Measurements from ENCODE around the gene VWA3B.
"Not testable (repeated sequence)": the region's sequence is repeated elsewhere in the genome, so short reads cannot be mapped to it uniquely, and the experiment has no call there.

Gene VWA3B

DNA sequence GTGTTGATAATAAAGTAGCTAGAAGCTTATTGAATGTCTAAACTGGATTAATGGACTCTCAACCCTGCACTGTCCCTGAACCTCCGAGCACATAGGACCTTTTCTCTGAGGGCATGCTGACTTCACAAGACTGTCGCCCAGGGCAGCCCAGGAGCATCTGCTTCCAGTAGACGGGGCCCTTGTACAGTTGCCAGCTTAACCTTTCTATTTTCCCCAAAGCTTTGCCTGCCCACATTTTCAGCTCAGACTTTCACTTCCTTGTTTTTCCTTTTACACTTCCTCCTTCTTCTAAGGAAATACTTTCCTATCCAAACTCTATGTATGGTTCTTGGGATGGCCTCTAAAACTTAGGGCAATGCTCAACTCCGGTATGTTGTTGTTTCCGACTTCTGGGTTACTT lies 1.3 kb downstream of the VWA3B start:
- no peak for DNase-seq (ENCODE audit: low read depth, low spot score)

GRCh38 chr2:98089941-98090340 lies 3.0 kb downstream of the VWA3B start:
- no peak for DNase-seq (ENCODE audit: low read depth, low spot score)

- DNase-seq (ENCODE audit: low read depth, low spot score): no peak
These were observed 4.0 kb downstream of the VWA3B start for GRCh38 chr2:98090951-98091350.

GRCh38 chr2:98091738-98092137 lies 4.8 kb downstream of the VWA3B start:
- DNase-seq (ENCODE audit: low read depth, low spot score): no peak

DNA sequence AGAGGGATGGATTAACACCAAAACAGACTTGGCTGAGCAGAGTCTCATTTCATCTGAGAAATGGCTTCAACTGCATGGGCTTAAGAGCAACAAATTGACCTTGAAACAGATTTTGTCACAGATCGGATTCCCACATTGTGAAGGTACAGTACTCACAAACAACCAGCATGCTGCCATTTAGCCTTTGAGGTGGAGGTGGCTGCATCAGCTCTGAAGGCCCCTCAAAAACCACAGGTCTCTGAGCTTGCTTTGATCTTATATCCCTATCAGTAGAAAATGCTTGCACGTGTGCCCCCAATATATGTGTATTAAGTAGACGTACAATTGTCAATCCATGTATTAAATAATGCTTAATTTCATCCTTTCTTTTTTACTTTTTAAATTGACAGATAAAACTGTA lies 6.2 kb downstream of the VWA3B start:
- no peak for DNase-seq (ENCODE audit: low read depth, low spot score)

DNA sequence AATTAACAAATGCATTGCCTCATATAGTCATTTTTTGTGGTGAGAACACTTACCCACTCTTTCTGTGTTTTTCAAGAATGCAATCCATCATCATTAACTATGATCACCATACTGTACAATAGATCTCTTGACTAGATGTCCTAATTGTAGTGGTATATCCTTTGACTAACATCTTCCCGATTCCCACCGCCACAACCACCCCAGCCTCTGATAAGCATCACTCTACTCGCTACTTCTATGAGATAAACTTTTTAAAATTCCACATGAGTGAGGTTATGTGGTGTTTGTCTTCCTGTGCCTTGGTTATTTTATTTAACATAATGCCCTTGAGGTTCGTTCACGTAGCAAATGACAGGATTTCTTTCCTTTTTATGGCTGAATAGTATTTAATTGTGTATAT lies 6.6 kb downstream of the VWA3B start:
- no peak for DNase-seq (ENCODE audit: low read depth, low spot score)

- DNase-seq (ENCODE audit: low read depth, low spot score): no peak
These were observed 13.2 kb downstream of the VWA3B start for GRCh38 chr2:98099939-98100743.

GRCh38 chr2:98102315-98102714 lies 15.3 kb downstream of the VWA3B start:
- not testable (repeated sequence) for DNase-seq (ENCODE audit: low read depth, low spot score)

DNA sequence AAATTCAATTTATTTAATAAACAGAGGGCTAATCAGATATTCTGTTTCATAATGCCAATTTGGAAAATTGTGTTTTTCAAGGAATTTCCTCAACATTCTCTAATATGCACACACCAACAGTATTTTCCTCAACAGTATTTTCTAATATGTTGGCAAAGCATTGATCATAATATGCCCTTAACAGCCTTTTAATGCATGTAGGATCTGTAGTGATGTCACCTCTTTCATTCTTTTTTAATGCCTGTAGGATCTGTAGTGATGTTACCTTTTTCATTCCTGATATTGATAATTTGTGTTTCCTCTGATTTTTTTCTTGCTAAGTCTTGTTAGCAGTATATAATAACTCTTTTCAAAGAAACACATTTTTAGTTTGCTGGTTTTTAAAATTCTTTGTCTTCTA lies 15.9 kb downstream of the VWA3B start:
- DNase-seq (ENCODE audit: low read depth, low spot score): no peak

GRCh38 chr2:98108110-98108509 lies 21.1 kb downstream of the VWA3B start:
- no peak for DNase-seq (ENCODE audit: low read depth, low spot score)

- DNase-seq (ENCODE audit: low read depth, low spot score): no peak
These were observed 23.8 kb downstream of the VWA3B start for GRCh38 chr2:98110741-98111140.

GRCh38 chr2:98114643-98115330 lies 27.8 kb downstream of the VWA3B start:
- DNase-seq (ENCODE audit: low read depth, low spot score): no peak

DNA sequence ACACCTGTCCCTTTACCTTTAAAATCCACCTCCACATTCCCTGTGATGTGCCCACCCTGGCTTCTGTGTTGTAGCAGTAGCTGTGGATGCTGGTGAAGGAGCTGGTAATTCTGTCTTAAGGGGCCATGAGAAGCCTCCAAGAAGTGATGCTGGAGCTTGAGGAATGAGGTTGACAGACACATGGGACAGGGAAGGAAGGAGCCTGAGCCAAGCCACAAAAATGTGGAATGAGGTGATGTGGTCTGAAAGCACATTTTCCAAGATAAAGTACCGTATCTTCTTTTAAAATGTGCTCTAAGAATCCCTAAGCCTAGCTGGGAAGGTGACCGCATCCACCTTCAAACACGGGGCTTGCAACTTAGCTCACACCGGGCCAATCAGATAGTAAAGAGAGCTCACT lies 31.2 kb downstream of the VWA3B start:
- DNase-seq (ENCODE audit: low read depth, low spot score): peak; percentile 93

DNA sequence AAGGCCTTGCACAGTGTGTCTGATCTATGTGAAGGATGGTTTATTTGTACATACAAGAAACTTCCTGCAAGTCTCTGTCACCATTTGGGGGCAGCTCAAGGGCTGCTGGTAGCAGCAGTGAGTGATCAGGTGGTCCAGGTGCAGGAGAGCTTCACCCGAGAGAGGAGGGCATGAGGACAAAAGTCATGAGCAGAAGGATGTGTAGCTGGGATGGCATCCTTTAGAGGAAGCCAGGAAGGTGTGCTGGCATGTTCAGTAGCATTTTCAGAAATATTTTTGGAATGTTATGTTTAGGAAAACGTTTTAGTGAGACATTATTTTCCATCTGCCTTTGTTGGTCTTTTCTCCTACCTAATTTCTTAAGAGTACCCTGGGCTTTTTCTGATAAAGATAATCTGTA lies 31.9 kb downstream of the VWA3B start:
- no peak for DNase-seq (ENCODE audit: low read depth, low spot score)

- DNase-seq (ENCODE audit: low read depth, low spot score): peak; percentile 41
These were observed 34.2 kb downstream of the VWA3B start for GRCh38 chr2:98121149-98121548.

- DNase-seq (ENCODE audit: low read depth, low spot score): no peak
These were observed 35.6 kb downstream of the VWA3B start for GRCh38 chr2:98122524-98122923.

- DNase-seq (ENCODE audit: low read depth, low spot score): no peak
These were observed 36.3 kb downstream of the VWA3B start for GRCh38 chr2:98123286-98123685.

GRCh38 chr2:98126061-98126460 lies 39.1 kb downstream of the VWA3B start:
- DNase-seq (ENCODE audit: low read depth, low spot score): no peak

DNA sequence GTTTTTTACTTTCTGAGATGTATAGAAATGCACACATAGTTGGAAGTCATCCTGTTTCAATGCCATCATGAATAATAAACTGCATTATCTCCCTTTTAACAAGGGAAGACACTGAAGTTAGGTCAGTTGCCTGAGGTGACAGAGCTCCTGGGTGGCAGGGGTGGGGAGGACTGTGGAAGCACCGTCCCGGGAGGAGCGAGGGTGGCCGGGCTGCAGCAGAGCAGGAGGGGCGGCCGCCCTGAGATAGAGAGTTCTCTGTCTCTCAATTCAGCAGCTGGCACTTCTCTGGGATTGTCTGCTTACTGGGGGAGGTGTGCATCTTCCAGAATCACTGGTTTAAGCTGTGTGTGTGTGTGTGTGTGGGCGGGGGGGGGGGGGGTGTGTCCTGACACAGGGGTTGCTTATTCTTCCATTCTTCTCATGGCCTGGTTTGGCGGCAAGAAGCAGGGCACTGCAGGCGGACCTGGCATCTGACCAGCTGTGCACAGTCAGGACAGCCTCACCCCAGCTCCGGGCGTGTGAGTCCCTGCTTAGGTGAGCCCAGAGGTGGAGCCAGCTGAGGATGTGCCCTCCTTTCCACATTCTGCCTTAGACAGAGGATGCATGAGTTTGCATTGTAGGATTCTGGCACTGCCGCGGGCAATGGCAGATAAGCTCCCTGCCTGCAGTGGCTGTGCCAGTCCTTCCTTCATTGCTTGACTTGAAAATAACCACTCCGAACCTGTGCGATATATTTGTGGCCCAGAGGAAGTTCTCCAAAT lies 40.4 kb downstream of the VWA3B start:
- DNase-seq (ENCODE audit: low read depth, low spot score): no peak

DNA sequence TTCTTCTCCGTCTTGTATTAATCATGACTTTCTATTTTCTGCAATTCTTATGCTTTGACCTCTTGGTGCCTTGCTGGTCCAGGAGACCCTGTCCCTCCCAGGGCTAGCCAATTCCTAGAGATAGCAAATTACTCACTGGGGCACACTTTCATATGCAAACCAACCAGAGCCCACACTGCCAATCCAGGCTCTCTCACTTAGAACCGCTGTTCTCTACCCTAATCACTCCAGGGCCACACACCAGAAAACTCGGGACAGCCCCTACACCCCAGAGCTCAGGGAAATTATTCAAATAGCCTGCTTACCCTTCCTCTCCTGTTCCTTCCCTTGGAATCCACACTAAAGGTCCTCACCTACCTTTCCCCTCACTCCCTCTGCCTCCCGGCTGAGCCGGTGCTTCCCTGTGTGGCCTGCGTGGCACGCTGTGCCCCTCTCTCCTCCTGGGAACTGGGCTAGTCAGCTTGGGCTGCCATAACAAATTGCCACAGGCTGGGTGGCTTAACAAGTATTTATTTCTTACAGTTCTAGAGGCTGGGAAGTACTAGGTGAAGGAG lies 41.7 kb downstream of the VWA3B start:
- no peak for DNase-seq (ENCODE audit: low read depth, low spot score)

GRCh38 chr2:98130073-98130472 lies 43.1 kb downstream of the VWA3B start:
- not testable (repeated sequence) for DNase-seq (ENCODE audit: low read depth, low spot score)
